ENCODE data around the gene TTC23. TPM values are rescaled to one million over a fixed set of nuclear protein-coding genes. Genes with fewer than 3 reads are reported as not detected.

TTC23 gene
- total and polyA plus RNA-seq, 8 donors, result 3.8 to 75.3 (median 14.8) TPM

GRCh38 chr15:99250494-99250856 is 1.1 kb upstream of the TTC23 start:
- no peaks in the 10 kb centered on the region for H3K36me3 ChIP-seq
- H3K4me3 ChIP-seq, result peak overlapping the region; percentile 67 to 85 (median 80)
- intact Hi-C loops (cut with DNase I; ENCODE audit: low total_unique reads), result no loop called here
- no peaks in the 10 kb centered on the region for H3K27me3 ChIP-seq
- H3K27ac ChIP-seq, result peak overlapping the region; percentile 91 to 96 (median 92)
- no peak for DNase-seq
- peaks cover 23 to 64% (median 40%) of the 10 kb centered on the region in 4 donors for H3K4me1 ChIP-seq
- TF ChIP-seq CTCF (IDR thresholded peaks at IDR 0.05) (no peak), POLR2A (IDR thresholded peaks at IDR 0.05) (no peak), EP300 (IDR thresholded peaks at IDR 0.05) (no peak), POLR2AphosphoS5 (IDR thresholded peaks at IDR 0.05) (no peak)
- no peaks in the 10 kb centered on the region for H3K9me3 ChIP-seq
- 15 to 23% (median 20%) methylated on average over 7 of the region's 7 CpGs for WGBS, 5 donors

- intact Hi-C loops (cut with DNase I; ENCODE audit: low total_unique reads), result no loop called here
- no peak for DNase-seq
- Histone ChIP-seq H3K9me3 (no peaks in the 10 kb centered on the region), H3K4me1 (peaks cover 23 to 64% (median 40%) of the 10 kb centered on the region in 4 donors), H3K36me3 (peaks cover 0 to 3% (median 1%) of the 10 kb centered on the region in 4 donors), H3K4me3 (peak overlapping the region; percentile 67 to 85 (median 80)), H3K27me3 (no peaks in the 10 kb centered on the region), H3K27ac (peak overlapping the region in 4 of 5 donors; percentile 91 to 96 (median 92))
- TF ChIP-seq EP300 (IDR thresholded peaks at IDR 0.05), result no peak
- no peak for TF ChIP-seq POLR2AphosphoS5 (IDR thresholded peaks at IDR 0.05)
- no peak for TF ChIP-seq POLR2A (IDR thresholded peaks at IDR 0.05)
- no peak for TF ChIP-seq CTCF (IDR thresholded peaks at IDR 0.05)
- 26 to 34% (median 29%) methylated on average over 4 of the region's 4 CpGs for WGBS, 5 donors
Observed at GRCh38 chr15:99250001-99250400, 620 bp upstream of the TTC23 start.

GRCh38 chr15:99248000-99248715 is 1.2 kb downstream of the TTC23 start:
- H3K27ac ChIP-seq, result peak overlapping the region in 1 of 5 donors; percentile 96

DNA sequence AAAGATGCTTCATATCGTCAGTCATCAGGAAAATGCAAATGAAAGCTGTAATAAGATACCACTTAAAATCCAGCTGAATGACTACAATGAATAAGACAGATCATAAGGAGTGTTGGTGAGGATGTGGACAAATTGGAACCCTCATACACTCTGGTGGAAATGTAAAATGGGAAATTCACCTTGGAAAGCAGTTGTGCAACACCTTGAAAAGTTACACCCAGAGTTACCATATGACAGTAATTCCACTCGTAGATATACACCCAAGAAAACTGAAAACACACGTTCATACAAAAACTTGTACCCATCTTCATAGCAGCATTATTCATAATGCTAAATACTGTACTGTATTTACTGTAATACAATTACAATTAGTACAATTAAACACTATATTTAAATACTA is 2.3 kb downstream of the TTC23 start:
- Histone ChIP-seq H3K4me1 (peaks cover 12 to 45% (median 24%) of the 10 kb centered on the region in 4 donors), H3K36me3 (peaks cover 0 to 6% (median 3%) of the 10 kb centered on the region in 4 donors), H3K4me3 (no peak overlapping the region), H3K9me3 (no peaks in the 10 kb centered on the region), H3K27ac (no peak overlapping the region), H3K27me3 (no peaks in the 10 kb centered on the region)
- 80 to 88% (median 85%) methylated on average over 3 of the region's 3 CpGs for WGBS, 5 donors
- TF ChIP-seq POLR2AphosphoS5 (IDR thresholded peaks at IDR 0.05) (no peak), CTCF (IDR thresholded peaks at IDR 0.05) (no peak), EP300 (IDR thresholded peaks at IDR 0.05) (no peak), POLR2A (IDR thresholded peaks at IDR 0.05) (no peak)
- intact Hi-C loops (cut with DNase I; ENCODE audit: low total_unique reads), result no loop called here
- DNase-seq, result no peak

More at GRCh38 chr15:99248000-99248715, 1.2 kb downstream of the TTC23 start:
- no peak for TF ChIP-seq EP300 (IDR thresholded peaks at IDR 0.05)
- no peak for TF ChIP-seq POLR2AphosphoS5 (IDR thresholded peaks at IDR 0.05)
- TF ChIP-seq POLR2A (IDR thresholded peaks at IDR 0.05), result no peak
- TF ChIP-seq CTCF (IDR thresholded peaks at IDR 0.05), result no peak
- H3K4me3 ChIP-seq, result peak overlapping the region; percentile 67 to 85 (median 80)
- 57 to 71% (median 62%) methylated on average over 7 of the region's 7 CpGs for WGBS, 5 donors
- H3K27me3 ChIP-seq, result no peaks in the 10 kb centered on the region
- intact Hi-C loops (cut with DNase I; ENCODE audit: low total_unique reads), result no loop called here
- H3K4me1 ChIP-seq, result peaks cover 20 to 56% (median 33%) of the 10 kb centered on the region in 4 donors
- DNase-seq, result no peak
- no peaks in the 10 kb centered on the region for H3K9me3 ChIP-seq
- H3K36me3 ChIP-seq, result peaks cover 0 to 6% (median 3%) of the 10 kb centered on the region in 4 donors
